ENCODE results near the gene PCDHB11.
"Not testable (repeated sequence)": the region's sequence is repeated elsewhere in the genome, so short reads cannot be mapped to it uniquely, and the experiment has no call there.

DNA sequence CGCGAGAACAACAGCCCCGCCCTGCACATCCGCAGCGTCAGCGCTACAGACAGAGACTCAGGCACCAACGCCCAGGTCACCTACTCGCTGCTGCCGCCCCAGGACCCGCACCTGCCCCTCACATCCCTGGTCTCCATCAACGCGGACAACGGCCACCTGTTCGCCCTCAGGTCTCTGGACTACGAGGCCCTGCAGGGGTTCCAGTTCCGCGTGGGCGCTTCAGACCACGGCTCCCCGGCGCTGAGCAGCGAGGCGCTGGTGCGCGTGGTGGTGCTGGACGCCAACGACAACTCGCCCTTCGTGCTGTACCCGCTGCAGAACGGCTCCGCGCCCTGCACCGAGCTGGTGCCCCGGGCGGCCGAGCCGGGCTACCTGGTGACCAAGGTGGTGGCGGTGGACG, 16.1 kb downstream of the PCDHB11 start:
- TF ChIP-seq, protein P1, sequence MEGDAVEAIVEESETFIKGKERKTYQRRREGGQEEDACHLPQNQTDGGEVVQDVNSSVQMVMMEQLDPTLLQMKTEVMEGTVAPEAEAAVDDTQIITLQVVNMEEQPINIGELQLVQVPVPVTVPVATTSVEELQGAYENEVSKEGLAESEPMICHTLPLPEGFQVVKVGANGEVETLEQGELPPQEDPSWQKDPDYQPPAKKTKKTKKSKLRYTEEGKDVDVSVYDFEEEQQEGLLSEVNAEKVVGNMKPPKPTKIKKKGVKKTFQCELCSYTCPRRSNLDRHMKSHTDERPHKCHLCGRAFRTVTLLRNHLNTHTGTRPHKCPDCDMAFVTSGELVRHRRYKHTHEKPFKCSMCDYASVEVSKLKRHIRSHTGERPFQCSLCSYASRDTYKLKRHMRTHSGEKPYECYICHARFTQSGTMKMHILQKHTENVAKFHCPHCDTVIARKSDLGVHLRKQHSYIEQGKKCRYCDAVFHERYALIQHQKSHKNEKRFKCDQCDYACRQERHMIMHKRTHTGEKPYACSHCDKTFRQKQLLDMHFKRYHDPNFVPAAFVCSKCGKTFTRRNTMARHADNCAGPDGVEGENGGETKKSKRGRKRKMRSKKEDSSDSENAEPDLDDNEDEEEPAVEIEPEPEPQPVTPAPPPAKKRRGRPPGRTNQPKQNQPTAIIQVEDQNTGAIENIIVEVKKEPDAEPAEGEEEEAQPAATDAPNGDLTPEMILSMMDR (IDR thresholded peaks at IDR 0.05), result not testable (repeated sequence)
- not testable (repeated sequence) for TF ChIP-seq EZH2 (IDR thresholded peaks at IDR 0.05; ENCODE audit: borderline replicate concordance, insufficient read depth, low read depth, low read length, poor library complexity, severe bottlenecking)

All from B cell (primary cell).